ENCODE results near the gene TEX53. TPM values are rescaled to one million over a fixed set of nuclear protein-coding genes. Genes with fewer than 3 reads are reported as not detected.

TEX53 gene
- total RNA-seq, 3 donors from 2014 or later, result not detected

DNA sequence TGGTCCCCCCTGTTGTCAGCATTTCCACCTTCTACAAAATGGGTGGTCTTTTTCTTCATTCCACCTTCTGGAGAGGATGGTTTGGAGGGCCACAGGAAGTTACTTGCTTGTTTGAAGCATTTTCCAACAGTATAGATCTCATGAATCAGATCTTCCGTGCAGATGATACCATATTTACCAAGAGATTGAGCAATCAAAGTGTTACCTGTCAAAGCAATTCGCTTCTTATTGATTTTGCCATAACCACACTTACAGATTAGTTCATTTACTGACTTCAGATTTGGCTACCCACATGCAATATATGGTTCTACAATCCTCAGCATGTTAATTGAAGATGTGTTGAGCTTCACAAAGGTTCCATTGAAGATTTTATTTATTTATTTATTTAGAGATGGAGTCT lies 38.3 kb upstream of the TEX53 start:
- Histone ChIP-seq H3K4me1 (ENCODE audit: low read depth) (peaks cover 5% of the 10 kb centered on the region), H3K4me3 (no peak overlapping the region), H3K36me3 (ENCODE audit: low read depth) (no peaks in the 10 kb centered on the region), H3K9me3 (no peaks in the 10 kb centered on the region)
- DNase-seq (no peak), ATAC-seq (no peak)
- intact Hi-C loops (cut with DNase I, micrococcal nuclease), result no loop called here
- no peak for TF ChIP-seq CTCF (IDR thresholded peaks at IDR 0.05)

GRCh38 chr9:114694719-114695269 lies 37.2 kb upstream of the TEX53 start:
- DNase-seq, result no peak
- no peak for ATAC-seq
- intact Hi-C loops (cut with DNase I, micrococcal nuclease), result no loop called here
- Histone ChIP-seq H3K9me3 (no peaks in the 10 kb centered on the region), H3K4me3 (no peak overlapping the region), H3K36me3 (ENCODE audit: low read depth) (no peaks in the 10 kb centered on the region), H3K4me1 (ENCODE audit: low read depth) (peaks cover 5% of the 10 kb centered on the region)
- no peak for TF ChIP-seq CTCF (IDR thresholded peaks at IDR 0.05)

DNA sequence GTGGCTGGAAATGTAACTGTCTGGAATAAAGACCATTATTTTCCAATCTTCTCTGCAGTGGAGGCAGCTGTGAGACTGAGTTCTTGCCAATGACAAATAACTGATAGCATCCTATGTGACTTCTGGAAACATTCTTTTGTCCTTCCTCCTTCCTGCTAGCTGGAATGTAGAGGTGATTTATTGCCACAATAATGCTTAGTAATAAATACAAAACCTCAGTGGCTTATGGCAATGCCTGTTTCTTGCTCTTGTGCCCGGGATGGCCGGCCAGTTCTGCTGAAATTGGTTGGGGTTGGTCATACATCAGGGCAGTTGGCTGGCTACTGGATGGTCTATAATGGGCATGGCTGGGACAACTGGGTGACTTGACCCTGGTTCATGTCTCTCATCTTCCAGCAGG lies 36.5 kb upstream of the TEX53 start:
- no peak for TF ChIP-seq CTCF (IDR thresholded peaks at IDR 0.05)
- ATAC-seq, result peak; percentile 57
- Histone ChIP-seq H3K36me3 (ENCODE audit: low read depth) (no peaks in the 10 kb centered on the region), H3K9me3 (no peaks in the 10 kb centered on the region), H3K4me3 (no peak overlapping the region), H3K4me1 (ENCODE audit: low read depth) (peaks cover 5% of the 10 kb centered on the region)
- no peak for DNase-seq
- intact Hi-C loops (cut with DNase I, micrococcal nuclease), result no loop called here

DNA sequence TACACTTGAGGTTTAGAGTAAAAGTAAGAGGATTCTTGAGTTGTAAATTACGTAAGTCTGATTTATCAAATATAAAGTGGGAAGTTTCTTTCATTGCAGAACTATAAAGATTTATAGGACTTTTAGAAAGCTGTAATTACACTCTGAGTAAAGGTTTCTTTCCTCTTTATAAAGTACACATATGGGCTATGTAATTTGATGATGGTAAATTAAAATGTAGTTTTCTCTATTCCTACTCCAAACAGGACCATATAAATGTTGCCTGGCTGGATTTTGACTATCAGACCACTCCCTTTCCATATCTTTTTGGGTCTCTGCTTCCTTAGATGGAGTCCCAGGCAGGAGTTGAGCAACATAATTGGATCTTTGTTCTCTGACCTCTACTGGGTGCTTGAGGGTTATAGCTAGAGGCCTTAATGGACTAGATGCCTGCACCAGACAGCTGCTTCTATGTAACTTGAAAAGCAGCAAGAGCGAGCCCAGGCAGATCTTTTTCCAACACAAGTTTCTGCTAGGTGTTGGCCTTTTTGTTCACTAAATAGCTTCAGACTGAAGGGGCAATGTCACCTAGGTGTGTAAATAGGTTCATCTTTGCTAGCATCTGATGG lies 35.7 kb upstream of the TEX53 start:
- H3K9me3 ChIP-seq, result no peaks in the 10 kb centered on the region
- ATAC-seq (peak; percentile 79), DNase-seq (no peak)
- peaks cover 5% of the 10 kb centered on the region for H3K4me1 ChIP-seq (ENCODE audit: low read depth)
- no peak for TF ChIP-seq CTCF (IDR thresholded peaks at IDR 0.05)
- H3K4me3 ChIP-seq, result no peak overlapping the region
- intact Hi-C loops (cut with DNase I, micrococcal nuclease), result no loop called here
- no peaks in the 10 kb centered on the region for H3K36me3 ChIP-seq (ENCODE audit: low read depth)

DNA sequence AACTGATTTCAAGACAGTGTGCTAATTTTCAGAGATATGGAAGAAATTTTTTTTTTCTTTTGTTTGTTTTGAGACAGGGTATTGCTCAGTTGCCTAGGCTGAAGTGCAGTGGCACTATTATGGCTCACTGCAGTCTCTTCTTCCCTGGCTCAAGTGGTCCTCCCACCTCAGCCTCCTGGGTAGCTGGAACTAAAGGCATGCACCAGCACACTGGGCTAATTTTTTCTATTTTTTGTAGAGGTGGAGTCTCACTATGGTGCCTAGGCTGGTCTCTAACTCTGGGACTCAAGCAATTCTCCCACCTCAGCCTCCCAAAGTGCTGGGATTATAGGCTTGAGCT lies 34.3 kb upstream of the TEX53 start:
- ATAC-seq (no peak), DNase-seq (no peak)
- intact Hi-C loops (cut with DNase I, micrococcal nuclease), result no loop called here
- no peak for TF ChIP-seq CTCF (IDR thresholded peaks at IDR 0.05)
- peaks cover 5% of the 10 kb centered on the region for H3K4me1 ChIP-seq (ENCODE audit: low read depth)
- no peaks in the 10 kb centered on the region for H3K9me3 ChIP-seq
- H3K4me3 ChIP-seq, result no peak overlapping the region
- H3K36me3 ChIP-seq (ENCODE audit: low read depth), result no peaks in the 10 kb centered on the region
